Measurements from ENCODE around the gene KRTDAP. TPM values are rescaled to one million over a fixed set of nuclear protein-coding genes. Genes with fewer than 3 reads are reported as not detected.

Gene KRTDAP
- total and polyA plus RNA-seq, 9 of the 15 experiments (the other 6 are each of a cell fraction or from before 2014, with no cell fraction given), result not detected

DNA sequence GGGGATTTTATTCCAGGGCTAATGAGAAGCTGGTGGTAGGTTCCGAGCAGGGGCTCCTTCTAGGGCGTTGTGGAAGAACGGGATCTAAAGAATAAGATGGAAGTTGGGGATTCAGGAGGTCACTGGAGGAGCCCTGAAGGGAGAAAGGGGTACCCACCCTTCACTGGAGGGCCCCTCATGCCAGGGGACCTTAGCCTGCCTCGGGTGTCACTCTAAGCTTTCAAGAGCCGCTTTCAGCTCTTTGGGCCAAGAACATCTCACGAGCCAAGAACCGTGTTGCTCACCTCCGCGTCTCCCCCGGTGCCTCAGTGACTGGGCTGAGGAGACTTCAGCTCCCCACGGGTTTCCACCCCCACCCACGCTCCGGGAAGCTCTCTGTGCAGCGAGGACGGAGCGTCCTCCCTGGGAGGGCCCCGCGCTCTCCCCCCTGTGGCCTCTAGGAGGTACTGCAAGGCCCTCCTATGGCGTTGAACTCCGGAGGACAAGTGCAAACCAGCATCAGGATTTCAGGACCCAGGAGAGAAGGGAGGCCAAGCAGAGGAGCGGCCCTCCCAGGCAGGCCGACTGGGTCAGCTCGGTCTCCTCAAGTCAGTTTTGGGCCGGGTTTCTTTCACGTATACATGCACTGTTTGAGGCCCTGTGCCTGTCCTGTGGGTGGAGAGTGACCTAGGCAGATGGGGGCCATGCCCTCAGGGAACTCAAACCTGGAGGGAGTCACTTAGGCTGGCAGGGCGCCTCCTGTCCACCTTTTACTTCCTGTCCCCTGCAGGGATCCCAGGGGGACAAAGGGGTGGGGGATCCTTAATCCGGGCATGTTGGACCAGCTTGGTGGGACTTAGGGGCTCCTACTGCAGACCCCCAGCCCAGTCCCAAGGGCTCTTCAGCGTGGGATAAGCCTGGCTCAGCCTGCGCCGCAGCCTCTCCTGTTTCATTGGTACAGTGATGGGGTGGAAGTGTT, 5.1 kb upstream of the KRTDAP start (continued):
- TF ChIP-seq, protein P1, sequence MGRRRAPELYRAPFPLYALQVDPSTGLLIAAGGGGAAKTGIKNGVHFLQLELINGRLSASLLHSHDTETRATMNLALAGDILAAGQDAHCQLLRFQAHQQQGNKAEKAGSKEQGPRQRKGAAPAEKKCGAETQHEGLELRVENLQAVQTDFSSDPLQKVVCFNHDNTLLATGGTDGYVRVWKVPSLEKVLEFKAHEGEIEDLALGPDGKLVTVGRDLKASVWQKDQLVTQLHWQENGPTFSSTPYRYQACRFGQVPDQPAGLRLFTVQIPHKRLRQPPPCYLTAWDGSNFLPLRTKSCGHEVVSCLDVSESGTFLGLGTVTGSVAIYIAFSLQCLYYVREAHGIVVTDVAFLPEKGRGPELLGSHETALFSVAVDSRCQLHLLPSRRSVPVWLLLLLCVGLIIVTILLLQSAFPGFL (CRISPR knock-in tag; IDR thresholded peaks at IDR 0.05), result no peak
- TF ChIP-seq, protein P2, sequence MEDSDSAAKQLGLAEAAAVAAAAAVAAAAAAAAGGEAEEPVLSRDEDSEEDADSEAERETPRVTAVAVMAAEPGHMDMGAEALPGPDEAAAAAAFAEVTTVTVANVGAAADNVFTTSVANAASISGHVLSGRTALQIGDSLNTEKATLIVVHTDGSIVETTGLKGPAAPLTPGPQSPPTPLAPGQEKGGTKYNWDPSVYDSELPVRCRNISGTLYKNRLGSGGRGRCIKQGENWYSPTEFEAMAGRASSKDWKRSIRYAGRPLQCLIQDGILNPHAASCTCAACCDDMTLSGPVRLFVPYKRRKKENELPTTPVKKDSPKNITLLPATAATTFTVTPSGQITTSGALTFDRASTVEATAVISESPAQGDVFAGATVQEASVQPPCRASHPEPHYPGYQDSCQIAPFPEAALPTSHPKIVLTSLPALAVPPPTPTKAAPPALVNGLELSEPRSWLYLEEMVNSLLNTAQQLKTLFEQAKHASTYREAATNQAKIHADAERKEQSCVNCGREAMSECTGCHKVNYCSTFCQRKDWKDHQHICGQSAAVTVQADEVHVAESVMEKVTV (CRISPR knock-in tag; IDR thresholded peaks at IDR 0.05), result peak; percentile 60
- TF ChIP-seq, protein P3, sequence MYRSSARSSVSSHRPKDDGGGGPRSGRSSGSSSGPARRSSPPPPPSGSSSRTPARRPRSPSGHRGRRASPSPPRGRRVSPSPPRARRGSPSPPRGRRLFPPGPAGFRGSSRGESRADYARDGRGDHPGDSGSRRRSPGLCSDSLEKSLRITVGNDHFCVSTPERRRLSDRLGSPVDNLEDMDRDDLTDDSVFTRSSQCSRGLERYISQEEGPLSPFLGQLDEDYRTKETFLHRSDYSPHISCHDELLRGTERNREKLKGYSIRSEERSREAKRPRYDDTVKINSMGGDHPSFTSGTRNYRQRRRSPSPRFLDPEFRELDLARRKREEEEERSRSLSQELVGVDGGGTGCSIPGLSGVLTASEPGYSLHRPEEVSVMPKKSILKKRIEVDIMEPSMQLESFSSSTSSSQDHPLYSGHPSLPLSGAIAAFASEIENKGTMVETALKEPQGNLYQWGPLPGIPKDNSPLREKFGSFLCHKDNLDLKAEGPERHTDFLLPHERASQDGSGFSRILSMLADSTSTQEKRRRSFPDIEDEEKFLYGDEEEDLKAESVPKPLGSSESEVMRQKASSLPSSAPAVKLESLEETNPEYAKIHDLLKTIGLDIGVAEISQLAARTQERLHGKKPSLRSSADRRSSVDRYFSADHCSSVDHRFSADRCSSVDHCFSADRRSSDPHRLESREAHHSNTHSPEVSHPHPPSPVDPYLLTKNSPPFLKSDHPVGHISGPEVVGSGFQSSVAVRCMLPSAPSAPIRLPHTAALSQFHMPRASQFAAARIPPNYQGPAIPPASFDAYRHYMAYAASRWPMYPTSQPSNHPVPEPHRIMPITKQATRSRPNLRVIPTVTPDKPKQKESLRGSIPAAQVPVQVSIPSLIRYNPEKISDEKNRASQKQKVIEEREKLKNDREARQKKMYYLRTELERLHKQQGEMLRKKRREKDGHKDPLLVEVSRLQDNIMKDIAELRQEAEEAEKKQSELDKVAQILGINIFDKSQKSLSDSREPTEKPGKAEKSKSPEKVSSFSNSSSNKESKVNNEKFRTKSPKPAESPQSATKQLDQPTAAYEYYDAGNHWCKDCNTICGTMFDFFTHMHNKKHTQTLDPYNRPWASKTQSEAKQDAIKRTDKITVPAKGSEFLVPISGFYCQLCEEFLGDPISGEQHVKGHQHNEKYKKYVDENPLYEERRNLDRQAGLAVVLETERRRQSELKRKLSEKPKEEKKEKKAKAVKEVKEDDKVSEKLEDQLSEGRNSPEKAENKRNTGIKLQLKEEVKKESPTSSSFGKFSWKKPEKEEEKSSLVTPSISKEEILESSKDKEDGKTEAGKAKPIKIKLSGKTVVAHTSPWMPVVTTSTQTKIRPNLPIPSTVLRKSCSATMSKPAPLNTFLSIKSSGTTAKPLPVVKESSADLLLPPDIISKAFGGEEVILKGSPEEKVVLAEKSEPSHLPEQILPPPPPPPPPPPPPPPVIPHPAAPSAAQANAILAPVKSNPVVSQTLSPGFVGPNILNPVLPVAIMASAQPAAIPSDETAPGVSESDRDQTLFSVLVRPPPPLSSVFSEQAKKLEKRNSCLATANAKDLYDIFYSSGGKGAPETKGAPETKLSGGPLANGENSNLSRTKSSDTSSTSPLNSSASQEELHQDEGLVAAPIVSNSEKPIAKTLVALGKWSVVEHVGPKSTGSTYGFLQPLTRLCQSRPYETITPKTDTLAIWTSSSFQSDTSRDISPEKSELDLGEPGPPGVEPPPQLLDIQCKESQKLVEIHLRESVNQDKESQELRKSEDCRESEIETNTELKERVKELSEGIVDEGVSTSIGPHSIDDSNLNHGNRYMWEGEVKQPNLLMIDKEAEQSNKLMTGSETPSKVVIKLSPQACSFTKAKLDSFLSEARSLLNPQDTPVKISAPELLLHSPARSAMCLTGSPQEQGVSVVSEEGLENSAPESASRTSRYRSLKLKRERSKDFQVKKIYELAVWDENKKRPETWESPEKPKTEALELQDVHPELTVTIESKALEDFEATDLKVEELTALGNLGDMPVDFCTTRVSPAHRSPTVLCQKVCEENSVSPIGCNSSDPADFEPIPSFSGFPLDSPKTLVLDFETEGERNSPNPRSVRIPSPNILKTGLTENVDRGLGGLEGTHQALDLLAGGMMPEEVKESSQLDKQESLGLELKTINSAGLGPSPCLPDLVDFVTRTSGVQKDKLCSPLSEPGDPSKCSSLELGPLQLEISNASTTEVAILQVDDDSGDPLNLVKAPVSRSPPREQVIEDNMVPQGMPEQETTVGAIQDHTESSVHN (IDR thresholded peaks at IDR 0.05; ENCODE audit: borderline replicate concordance in 1 of 2, low read depth in 1 of 2), result no peak
- TF ChIP-seq, protein P4, sequence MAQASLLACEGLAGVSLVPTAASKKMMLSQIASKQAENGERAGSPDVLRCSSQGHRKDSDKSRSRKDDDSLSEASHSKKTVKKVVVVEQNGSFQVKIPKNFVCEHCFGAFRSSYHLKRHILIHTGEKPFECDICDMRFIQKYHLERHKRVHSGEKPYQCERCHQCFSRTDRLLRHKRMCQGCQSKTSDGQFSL (CRISPR knock-in tag; IDR thresholded peaks at IDR 0.05), result 0 out of 2 replicates have a peak, but pooled peaks have one; percentile 33
- TF ChIP-seq, protein P4 (tag; IDR thresholded peaks at IDR 0.05), result 0 out of 4 replicates have a peak, but pooled peaks of 1 of the 2 experiments have one; percentile 21
- TF ChIP-seq YY1 (IDR thresholded peaks at IDR 0.05; ENCODE audit: borderline replicate concordance in 1 of 3, control insufficient read depth in 1 of 3, extremely low read depth in 1 of 3, insufficient read depth in 3 of 3, insufficient read length in 1 of 3, insufficient replicate concordance in 2 of 3, low read depth in 1 of 3, low read length in 2 of 3), result peak in 1 of 3 experiments; percentile 35
- 0 out of 2 replicates have a peak, but pooled peaks have one; percentile 24 for TF ChIP-seq XRCC5 (IDR thresholded peaks at IDR 0.05; ENCODE audit: low read depth, low read length)
- no peak for TF ChIP-seq NRF1 (conservative IDR thresholded peaks at IDR 0.05 in 1 of 2, IDR thresholded peaks at IDR 0.05 in 1 of 2)
- TF ChIP-seq MAZ (CRISPR knock-in tag; conservative IDR thresholded peaks at IDR 0.05 in 1 of 2, IDR thresholded peaks at IDR 0.05 in 1 of 2), result peak in 1 of 2 experiments; percentile 51; a peak in 2 of 4 replicates
- TF ChIP-seq ZNF197 (CRISPR knock-in tag; IDR thresholded peaks at IDR 0.05; ENCODE audit: low read depth), result no peak

Data from K562 (cell line).